Suppressor macrophage treated with lipopolysaccharide for 4 hours (primary cell): ENCODE results near the gene GALNT9.
"Not testable (repeated sequence)": the region's sequence is repeated elsewhere in the genome, so short reads cannot be mapped to it uniquely, and the experiment has no call there.

Experiments
- DNase-seq: peaks from one replicate; pipeline ENCODE4 v3.0.0-alpha.2; 2020

Gene GALNT9

DNA sequence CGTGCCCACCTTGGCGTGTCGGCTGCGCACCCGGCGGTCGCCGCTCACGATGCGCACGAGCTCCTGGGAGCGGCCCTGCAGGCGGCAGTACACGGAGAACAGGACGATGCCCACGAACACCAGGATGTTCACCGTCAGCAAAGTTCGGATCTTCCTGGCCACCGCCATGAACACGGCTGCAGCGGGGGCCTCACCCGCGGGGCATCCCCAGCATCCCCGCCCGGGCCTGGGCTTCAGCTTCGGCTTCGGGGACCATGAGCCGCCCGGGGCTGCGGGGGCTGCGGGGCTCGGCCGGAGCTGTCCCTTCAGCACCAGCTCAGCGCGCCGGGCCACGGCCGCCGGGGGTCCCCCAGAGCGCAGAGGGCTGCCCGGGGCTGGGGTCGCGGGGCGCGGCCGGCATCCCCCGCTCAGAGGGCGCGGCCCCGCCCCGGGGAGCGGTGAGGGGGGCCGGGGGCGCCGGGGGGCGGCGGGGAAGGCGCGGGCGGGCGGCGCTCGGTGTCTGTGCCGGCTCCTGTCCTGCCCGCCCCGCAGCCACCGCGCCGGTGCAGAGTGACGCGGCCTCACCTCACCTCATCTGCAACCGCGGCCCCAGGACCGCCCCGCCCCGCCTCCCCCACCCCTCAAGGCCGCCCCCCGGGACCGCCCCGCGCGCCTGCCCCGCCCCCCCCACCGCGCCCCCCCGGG, at the start of gene GALNT9:
Gene GALNT9 (minus strand): TSS at position 554 of the 684 bp plus-strand sequence. CDS start 386 bp downstream, at position 168.
- DNase-seq, result no peak

DNA sequence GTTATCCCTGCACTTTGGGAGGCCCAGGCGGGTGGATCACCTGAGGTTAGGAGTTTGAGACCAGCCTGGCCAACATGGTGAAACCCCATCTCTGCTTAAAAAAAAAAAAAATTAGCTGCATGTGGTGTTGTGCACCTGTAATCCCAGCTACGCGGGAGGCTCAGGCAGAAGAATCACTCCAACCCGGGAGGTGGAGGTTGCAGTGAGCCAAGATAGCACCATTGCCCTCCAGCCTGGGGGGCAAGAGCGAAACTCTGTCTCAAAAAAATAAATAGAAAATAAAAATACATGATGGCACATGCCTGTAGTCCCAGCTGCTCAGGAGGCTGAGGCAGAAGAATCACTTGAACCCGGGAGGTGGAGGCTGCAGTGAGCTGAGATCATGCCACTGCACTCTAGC, 49.7 kb upstream of the GALNT9 start:
- DNase-seq, result not testable (repeated sequence)

DNA sequence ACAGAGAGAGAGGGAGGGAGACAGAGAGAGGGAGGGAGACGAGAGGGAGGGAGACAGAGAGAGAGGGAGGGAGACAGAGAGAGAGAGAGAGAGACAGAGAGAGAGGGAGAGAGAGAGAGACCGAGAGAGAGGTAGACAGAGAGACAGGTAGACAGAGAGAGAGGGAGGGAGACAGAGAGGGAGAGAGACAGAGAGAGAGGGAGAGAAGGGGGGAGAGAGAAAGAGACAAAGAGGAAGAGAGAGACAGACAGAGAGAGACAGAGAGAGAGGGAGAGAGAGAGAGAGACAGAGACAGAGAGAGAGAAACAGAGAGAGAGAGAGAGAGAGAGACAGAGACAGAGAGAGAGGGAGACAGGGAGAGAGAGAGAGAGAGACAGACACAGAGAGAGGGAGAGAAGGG, 47.8 kb upstream of the GALNT9 start:
- no peak for DNase-seq

DNA sequence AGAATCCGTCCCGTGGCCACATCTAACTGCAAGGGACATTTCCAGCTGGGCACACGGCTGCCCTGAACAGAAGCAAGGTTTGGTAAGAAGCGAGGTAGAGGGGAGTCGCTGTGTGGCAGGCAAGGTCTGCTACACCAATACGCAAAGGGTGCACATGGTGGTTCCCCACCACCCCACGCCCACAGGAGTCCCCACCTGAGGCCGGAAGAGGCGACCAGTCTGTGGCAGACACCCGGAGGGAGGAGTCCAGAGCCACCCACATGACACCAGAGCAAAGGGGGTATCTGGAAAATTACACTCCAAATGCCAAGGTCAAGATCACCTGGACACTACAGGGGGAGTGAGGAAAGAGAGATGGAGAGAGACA, 47.1 kb upstream of the GALNT9 start:
- no peak for DNase-seq

DNA sequence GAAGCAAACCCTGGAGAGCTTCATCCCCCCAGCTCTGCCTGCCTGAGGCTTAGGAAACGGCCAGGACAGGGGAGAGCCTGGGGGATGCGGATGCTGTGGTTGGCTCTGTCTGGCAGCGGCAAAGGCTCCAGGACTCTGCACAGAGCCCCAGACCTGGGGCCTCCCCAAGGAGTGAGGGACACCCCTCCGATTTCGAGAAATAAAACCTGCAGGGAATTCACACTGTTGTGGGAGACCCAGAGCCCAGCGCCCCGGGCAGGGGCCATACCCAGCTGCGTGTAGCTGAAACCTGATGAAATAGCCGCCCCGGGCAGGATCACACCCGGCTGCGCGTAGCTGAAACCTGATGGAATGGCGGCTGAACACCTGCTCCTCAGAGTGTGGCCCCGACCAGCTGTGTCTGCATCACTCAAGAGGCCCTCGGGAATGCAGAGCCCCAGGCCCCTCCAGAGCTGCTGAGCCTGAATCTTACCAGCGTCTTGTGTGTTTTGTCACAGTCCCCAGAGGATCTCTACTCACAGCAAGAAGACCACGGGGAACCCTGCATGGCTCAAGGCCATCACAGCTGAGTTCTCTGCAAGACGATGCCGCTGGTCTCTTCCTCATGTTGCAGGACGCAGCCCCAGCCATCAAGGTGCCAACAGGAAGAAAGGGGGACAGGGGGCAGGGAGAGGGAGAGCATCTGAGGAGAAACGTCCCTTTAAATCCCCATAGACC, 46.5 kb upstream of the GALNT9 start:
- no peak for DNase-seq

GRCh38 chr12:132374612-132375445, 45.4 kb upstream of the GALNT9 start:
- no peak for DNase-seq

DNA sequence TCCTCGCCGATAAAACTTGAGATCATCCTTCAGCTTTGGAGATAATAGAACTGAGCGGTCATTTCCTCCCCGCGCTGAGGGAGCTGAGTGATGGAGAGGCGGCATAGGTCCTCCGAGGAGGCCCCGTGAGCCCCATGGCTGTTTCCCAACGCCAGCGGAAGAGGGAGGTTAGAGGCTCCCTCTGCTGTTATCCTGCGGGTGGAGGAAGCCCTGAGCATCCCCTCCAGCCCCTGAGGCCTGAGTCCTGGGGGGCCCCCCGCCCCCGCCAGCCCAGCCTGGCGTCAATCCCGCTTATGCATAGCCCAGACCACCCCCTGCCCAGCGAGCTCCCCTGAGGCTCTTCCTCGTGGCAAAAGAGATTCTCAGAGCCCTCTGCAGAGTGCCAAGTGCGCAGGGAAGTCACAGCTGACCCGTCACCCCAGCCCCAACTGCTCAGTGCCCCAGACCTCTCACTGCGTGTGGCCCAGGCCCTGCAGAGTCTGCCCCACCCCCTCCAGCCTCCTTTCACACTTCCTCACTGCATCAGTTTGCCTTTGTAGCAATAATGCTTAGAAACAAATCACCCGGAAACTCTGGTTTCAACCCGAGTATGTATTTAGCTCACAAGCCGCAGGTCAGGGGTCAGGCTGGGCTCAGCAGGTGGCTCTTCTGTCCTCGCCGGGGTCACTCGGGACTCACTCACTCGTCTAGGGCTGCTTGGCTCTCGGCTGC, 44.7 kb upstream of the GALNT9 start:
- peak; percentile 5 for DNase-seq

- DNase-seq, result no peak
These were observed 38.5 kb upstream of the GALNT9 start for GRCh38 chr12:132367852-132368251.

GRCh38 chr12:132367071-132367851, 37.9 kb upstream of the GALNT9 start:
- DNase-seq, result no peak

DNA sequence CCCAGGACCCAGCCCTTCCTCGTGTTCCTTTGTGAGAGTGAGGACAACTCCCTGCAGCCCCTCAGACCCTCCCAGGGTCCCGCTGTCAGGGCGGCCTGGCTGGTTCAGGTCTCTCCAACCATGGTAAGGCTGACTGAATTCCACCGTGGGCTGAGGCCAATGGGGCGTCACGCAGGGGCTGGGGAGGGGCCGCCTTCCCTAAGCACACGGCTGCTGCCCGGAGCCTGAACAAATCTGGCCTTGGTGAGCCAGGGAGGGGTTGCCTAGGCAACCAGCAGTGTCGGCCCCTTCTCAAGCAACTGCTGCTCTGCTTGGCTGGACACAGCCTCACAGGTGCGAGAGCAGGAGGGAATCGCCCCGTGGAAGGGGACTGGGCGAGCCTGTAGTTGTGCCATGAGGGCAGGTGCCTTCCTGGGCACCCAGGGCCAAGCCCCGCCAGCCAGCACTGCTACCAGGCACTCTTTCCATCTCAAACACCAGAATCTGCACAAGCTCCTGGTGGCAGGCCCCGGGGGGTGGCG, 37.0 kb upstream of the GALNT9 start:
- no peak for DNase-seq

DNA sequence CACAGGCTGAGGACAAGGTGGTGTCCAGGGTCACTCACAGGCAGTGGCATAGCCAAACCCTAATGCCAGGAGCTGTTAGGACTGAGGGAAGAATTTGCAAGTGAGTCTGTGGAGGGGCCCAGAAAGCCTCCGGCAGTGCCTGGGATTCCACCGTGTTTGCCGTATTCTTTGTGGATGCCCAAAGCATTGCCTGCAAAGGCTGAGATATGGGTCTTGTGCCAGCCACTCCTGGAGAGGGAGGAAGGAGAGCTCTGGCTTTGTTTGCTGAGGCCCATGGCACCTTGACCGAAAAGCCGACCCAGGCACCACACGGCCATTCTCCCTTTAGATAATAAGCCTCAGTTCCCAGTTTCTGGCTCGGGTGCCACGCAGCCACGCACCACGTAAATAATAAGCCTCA, 35.8 kb upstream of the GALNT9 start:
- DNase-seq, result no peak

DNA sequence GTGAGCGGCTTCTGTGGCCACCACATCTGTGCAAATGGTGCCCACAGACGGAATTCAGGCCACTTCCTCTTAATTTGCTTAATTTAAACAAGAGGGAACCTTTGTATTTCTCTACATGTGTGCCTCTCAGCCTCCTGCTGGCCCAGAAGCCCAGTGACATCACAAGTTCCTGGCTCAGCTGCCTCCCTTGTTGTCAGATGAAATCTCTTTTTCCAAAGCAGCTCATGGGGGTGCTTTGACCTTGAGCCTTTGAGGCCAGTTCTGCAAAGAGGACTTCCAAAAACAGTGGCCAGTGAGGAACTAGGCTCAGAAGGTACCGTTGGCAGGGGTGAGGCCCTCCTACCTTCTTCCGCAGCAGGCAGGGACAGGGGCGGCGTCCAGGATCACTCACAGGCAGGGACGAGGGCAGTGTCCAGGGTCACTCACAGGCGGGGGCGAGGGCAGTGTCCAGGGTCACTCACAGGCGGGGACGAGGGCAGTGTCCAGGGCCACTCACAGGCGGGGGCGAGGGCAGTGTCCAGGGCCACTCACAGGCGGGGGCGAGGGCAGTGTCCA, 35.0 kb upstream of the GALNT9 start:
- no peak for DNase-seq

DNA sequence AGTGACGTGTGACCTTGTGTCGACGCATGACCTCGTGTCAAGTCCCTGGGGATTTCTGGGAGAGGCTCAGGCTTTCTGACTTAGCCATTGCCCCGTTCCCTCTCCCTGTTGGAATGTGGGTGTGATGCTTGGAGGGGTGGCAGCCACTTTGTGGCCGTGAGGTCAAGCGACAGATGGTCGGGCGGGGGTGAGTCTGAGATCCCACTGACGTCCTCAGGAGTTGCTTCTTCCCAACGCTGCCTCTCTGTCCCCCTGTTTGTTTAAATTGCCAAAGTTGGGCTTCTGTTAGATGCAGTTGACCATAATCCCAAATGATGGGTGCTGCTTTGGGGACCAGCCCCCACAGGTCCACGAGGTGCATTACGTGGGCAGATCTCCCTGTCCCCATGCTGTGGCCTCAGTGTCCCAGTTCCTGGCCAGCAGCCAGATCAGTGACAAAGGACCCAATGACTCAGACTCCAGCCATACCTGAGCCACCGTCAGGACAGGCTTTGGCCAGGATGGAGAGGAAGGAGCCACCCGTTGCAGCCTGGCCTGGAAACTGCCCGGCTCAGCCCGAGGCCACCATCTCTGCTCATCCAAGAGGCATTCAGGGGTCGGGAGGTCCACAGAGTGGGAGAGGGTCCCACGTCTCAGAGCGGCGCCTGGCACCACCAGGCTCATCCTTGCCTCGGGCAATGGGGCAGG, 34.4 kb upstream of the GALNT9 start:
- no peak for DNase-seq

DNA sequence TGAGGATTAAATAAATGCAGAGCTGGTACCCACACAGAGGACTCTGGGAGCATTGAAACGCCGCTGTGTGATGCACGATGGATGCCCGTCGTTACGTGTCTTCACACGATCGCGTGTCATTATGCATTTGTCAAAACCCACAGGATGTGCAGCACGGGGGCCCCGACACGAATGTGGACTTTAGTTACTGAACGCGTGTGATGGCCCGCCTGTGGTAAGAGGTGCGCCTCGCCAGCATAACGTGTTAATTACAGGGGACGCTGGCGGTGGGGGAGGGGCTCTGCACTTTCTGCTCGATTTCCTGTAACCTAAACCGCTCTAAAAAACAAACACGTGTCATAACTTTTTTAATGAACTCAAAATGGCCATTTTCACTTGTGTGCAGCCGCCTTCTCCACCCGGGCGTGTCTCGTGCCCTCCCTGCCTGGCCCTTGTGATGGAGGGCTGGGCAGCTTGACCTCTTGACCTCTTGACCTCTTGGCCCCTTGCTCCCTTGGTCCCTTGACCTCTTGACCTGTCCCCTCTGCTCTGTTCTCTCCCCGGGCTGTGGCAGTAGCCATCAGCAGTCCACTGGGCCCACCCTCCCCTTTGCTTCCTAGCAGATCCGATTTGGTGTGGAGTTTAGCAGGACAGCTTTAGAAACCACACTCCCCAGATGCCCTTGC, 33.7 kb upstream of the GALNT9 start:
- DNase-seq, result no peak

DNA sequence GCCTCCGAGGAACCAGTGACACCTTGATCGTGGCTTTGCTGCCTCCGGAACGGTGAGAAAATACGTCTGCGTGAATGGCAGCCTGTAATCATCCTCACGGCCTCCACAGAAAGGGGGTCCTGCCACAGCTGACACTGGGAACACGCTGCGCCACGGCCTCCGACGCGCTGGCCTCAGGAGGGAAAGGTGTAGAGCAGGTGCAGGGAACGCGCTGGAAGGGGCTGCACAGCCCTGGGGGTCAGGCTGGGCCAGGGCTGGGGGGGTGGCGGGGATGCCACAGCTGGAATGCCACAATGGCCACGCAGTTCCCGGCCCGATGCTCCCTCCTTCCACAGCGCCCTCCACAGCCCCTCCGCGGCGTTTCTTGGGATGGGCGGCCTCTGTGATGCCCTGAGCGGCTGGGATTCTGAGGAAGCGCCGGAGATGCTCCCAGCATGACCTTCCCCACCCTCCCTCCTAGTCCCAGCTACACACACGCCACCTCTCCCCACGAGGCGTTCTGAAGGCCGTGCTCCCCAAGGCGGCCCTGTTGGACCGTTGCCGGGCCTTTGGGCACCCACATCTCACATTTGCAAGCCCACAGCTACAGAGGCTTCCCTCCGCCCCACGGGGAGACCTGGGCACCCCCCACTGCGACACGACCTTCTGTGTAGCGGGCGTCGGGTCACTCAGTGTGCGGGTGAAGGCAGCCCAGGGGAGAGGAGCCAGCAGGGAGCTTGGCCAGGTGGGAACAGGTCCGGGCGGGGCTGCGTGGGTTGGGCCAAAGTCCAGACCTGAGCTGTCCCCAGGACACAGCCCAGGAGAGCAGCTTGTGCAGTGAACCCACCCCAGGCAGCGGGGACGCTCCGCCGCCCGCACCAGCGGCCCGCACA, 31.8 kb upstream of the GALNT9 start:
- no peak for DNase-seq

- DNase-seq, result no peak
These were observed 31.0 kb upstream of the GALNT9 start for GRCh38 chr12:132360410-132360809.

GRCh38 chr12:132359971-132360370, 30.6 kb upstream of the GALNT9 start:
- no peak for DNase-seq

- no peak for DNase-seq
These were observed 30.2 kb upstream of the GALNT9 start for GRCh38 chr12:132359551-132359950.
